Thoracic aorta (tissue), 2 donors: ENCODE measurements around the gene COPS3. TPM values are rescaled to one million over a fixed set of nuclear protein-coding genes. Genes with fewer than 3 reads are reported as not detected.
"Not testable (repeated sequence)": the region's sequence is repeated elsewhere in the genome, so short reads cannot be mapped to it uniquely, and the experiment has no call there.

ENCODE experiments used
- ATAC-seq: fragments of 150-250 bp; one replicate; pipeline ENCODE4 v1.8.0; 2017; ENCODE audit warnings: low read depth; ENCODE audit not compliant: insufficient number of reproducible peaks, low FRiP score
- DNase-seq: peaks from one replicate; pipeline ENCODE4 v3.0.0-alpha.2; 2020; ENCODE audit warnings: low spot score
- H3K27ac ChIP-seq, 2 donors: fragments of 200-600 bp; sonication (generic); 1 replicate in 1 of 2; 2 replicates in 1 of 2; pipeline ENCODE4 v1.5.1; 2016; ENCODE audit warnings: mild to moderate bottlenecking in 2 of 2, moderate library complexity in 2 of 2
- H3K27me3 ChIP-seq: fragments of 200-600 bp; sonication (generic); replicated peaks from 2 replicates; pipeline ENCODE4 v1.6.0; 2016; ENCODE audit warnings: mild to moderate bottlenecking; ENCODE audit not compliant: insufficient read depth
- H3K36me3 ChIP-seq: fragments of 200-600 bp; sonication (generic); one replicate; pipeline ENCODE4 v1.5.1; 2016
- H3K4me1 ChIP-seq, 2 donors: fragments of 200-600 bp; sonication (generic); 1 replicate in 1 of 2; 2 replicates in 1 of 2; pipeline versions ENCODE4 v1.5.1 to v1.6.0; 2016; ENCODE audit warnings: low read depth in 2 of 2, mild to moderate bottlenecking in 1 of 2; ENCODE audit not compliant: control insufficient read depth in 1 of 2
- H3K4me3 ChIP-seq: fragments of 200-600 bp; sonication (generic); 2 replicates; pipeline ENCODE4 v1.5.1; 2016; ENCODE audit warnings: mild to moderate bottlenecking
- H3K9me3 ChIP-seq: fragments of 200-600 bp; sonication (generic); 2 replicates; pipeline ENCODE4 v1.5.1; 2016
- CTCF ChIP-seq: fragments of 200-600 bp; sonication (generic); IDR thresholded peaks from one replicate; pipeline ENCODE4 v1.5.1; 2019; ENCODE audit warnings: antibody characterized with exemption
- total RNA-seq, 2 donors: library from RNA; depleted of rRNA; stranded (reverse); fragments of >200 nt; gene quantifications; one replicate each; pipeline versions ENCODE4 v1.1.0 to v1.2.3, GENCODE V29; 2016

The COPS3 gene
- total RNA-seq, 2 donors from 2014 or later, result 45.4 to 49.8 TPM

- TF ChIP-seq CTCF, result no peak
- H3K36me3 ChIP-seq, result peaks cover 70% of the 10 kb centered on the region
- DNase-seq, result no peak
- ATAC-seq, result no peak
- no peaks in the 10 kb centered on the region for H3K4me1 ChIP-seq
- no peaks in the 10 kb centered on the region for H3K27me3 ChIP-seq
- H3K9me3 ChIP-seq, result no peaks in the 10 kb centered on the region
- no peak overlapping the region for H3K4me3 ChIP-seq
- H3K27ac ChIP-seq, result no peak overlapping the region
Observed at GRCh38 chr17:17264430-17264829, 16.6 kb downstream of the COPS3 start.

GRCh38 chr17:17258998-17259397, 22.0 kb downstream of the COPS3 start:
- DNase-seq (no peak), ATAC-seq (no peak)
- no peaks in the 10 kb centered on the region for H3K9me3 ChIP-seq
- peaks cover 60% of the 10 kb centered on the region for H3K36me3 ChIP-seq
- no peak overlapping the region for H3K4me3 ChIP-seq
- TF ChIP-seq CTCF, result no peak
- no peak overlapping the region for H3K27ac ChIP-seq
- no peaks in the 10 kb centered on the region for H3K4me1 ChIP-seq
- H3K27me3 ChIP-seq, result no peaks in the 10 kb centered on the region

GRCh38 chr17:17258011-17258410, 23.0 kb downstream of the COPS3 start:
- H3K9me3 ChIP-seq, result no peaks in the 10 kb centered on the region
- no peaks in the 10 kb centered on the region for H3K27me3 ChIP-seq
- H3K36me3 ChIP-seq, result peaks cover 63% of the 10 kb centered on the region
- TF ChIP-seq CTCF, result no peak
- no peak overlapping the region for H3K27ac ChIP-seq
- DNase-seq, result no peak
- ATAC-seq, result no peak
- H3K4me3 ChIP-seq, result no peak overlapping the region
- no peaks in the 10 kb centered on the region for H3K4me1 ChIP-seq

- no peak for ATAC-seq
- Histone ChIP-seq H3K27me3 (no peaks in the 10 kb centered on the region), H3K27ac (no peak overlapping the region), H3K9me3 (no peaks in the 10 kb centered on the region), H3K4me1 (no peaks in the 10 kb centered on the region), H3K4me3 (no peak overlapping the region), H3K36me3 (peaks cover 66% of the 10 kb centered on the region)
- DNase-seq, result no peak
- no peak for TF ChIP-seq CTCF
Observed at GRCh38 chr17:17256316-17256715, 24.7 kb downstream of the COPS3 start.

- not testable (repeated sequence) for H3K9me3 ChIP-seq, H3K4me1 ChIP-seq, H3K27ac ChIP-seq, H3K27me3 ChIP-seq, H3K4me3 ChIP-seq, DNase-seq, ATAC-seq
- H3K36me3 ChIP-seq, result peaks cover 65% of the 10 kb centered on the region
Observed at GRCh38 chr17:17255689-17256088, 25.4 kb downstream of the COPS3 start.

- H3K27ac ChIP-seq, result no peak overlapping the region
- no peaks in the 10 kb centered on the region for H3K9me3 ChIP-seq
- no peak overlapping the region for H3K4me3 ChIP-seq
- no peaks in the 10 kb centered on the region for H3K27me3 ChIP-seq
- no peak for TF ChIP-seq CTCF
- no peak for ATAC-seq
- H3K36me3 ChIP-seq, result peaks cover 52% of the 10 kb centered on the region
- no peak for DNase-seq
- no peaks in the 10 kb centered on the region for H3K4me1 ChIP-seq
Observed at GRCh38 chr17:17254036-17254435, 27.0 kb downstream of the COPS3 start.
